Cardiac fibroblast (primary cell): ENCODE measurements around the gene PYGL.

ENCODE experiments used
- DNase-seq, 2 donors: peaks; one replicate each; pipeline versions ENCODE4 v3.0.0 to v3.0.0-alpha.2; 2010; ENCODE audit warnings: low read depth in 2 of 2
- H3K4me3 ChIP-seq, 2 donors: replicated peaks in 1 of 2; 1 replicate in 1 of 2; 2 replicates in 1 of 2; pipeline ENCODE4 v1.5.1; 2011; ENCODE audit warnings: low read depth in 2 of 2, low read length in 2 of 2, mild to moderate bottlenecking in 2 of 2, moderate library complexity in 1 of 2
- CTCF ChIP-seq: IDR thresholded peaks from one replicate; pipeline ENCODE4 v1.5.1; 2011; ENCODE audit warnings: low read depth, mild to moderate bottlenecking, low read length, inconsistent platforms

PYGL gene

GRCh38 chr14:50943943-50944646 lies at the start of gene PYGL:
PYGL (minus strand) TSS chr14:50944483; CDS start chr14:50944403, 80 bp downstream.
- DNase-seq: peak; percentile 58 to 80
- TF ChIP-seq CTCF: no peak
- peak within 1 kb of the TSS; percentile 83 to 90 for H3K4me3 ChIP-seq

- TF ChIP-seq CTCF: no peak
- DNase-seq: no peak
- H3K4me3 ChIP-seq: no peak overlapping the region
Measured at GRCh38 chr14:50985859-50986331, 41.6 kb upstream of the PYGL start.

GRCh38 chr14:50985124-50985858 lies 41.0 kb upstream of the PYGL start:
- no peak for TF ChIP-seq CTCF
- DNase-seq: peak in 1 of 2 donors; percentile 3
- H3K4me3 ChIP-seq: no peak overlapping the region

GRCh38 chr14:50984036-50984710 lies 39.9 kb upstream of the PYGL start:
- H3K4me3 ChIP-seq: no peak overlapping the region
- no peak for TF ChIP-seq CTCF
- DNase-seq: no peak

- H3K4me3 ChIP-seq: no peak overlapping the region
- DNase-seq: no peak
- no peak for TF ChIP-seq CTCF
Measured at GRCh38 chr14:50979941-50980850, 35.9 kb upstream of the PYGL start.

GRCh38 chr14:50978888-50979287 lies 34.6 kb upstream of the PYGL start:
- TF ChIP-seq CTCF: no peak
- H3K4me3 ChIP-seq: no peak overlapping the region
- no peak for DNase-seq
